Stimulated activated CD8-positive, alpha-beta memory T cell treated with anti-CD3 and anti-CD28 coated beads, Interleukin-12 subunit alpha, Interleukin-12 subunit beta, amount 100 ng/mL, for 4 hours (primary cell): ENCODE results near the gene AKT2.
A peak's percentile ranks its signal among the peaks of the same experiment; 100 is the strongest.

Source experiments
- DNase-seq: peaks from one replicate; pipeline ENCODE4 v3.0.0-alpha.2; 2020; ENCODE audit warnings: low read depth

AKT2 gene

GRCh38 chr19:40235238-40236025 lies 49.7 kb downstream of the AKT2 start:
- no peak for DNase-seq

GRCh38 chr19:40234429-40235237 lies 50.5 kb downstream of the AKT2 start:
- no peak for DNase-seq

DNA sequence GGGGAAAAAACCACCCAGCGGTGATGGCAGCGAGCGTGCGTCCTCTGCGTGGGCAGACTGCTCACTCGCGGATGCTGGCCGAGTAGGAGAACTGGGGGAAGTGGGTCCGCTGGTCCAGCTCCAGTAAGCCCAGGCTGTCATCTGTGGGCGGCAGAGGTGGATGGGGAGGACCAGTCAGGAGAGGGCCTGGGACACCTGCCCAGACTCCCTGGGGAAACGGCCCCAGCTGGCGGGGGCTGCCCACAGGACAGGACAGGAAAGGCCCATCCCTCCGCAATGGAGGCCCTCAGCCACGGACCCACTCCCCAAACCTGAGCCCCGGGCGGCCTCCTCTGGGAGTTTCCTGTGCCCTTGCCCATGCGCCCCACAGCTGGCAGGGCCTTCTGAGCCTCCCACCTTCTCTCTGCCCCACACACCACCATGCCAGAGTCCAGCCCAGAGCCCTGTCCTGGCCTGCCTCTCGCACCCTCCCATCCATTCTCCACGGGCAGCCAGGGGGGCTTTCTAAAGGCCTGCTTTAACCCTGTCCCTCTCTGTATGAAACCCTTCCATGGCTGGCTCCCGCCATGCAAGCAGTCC lies 51.2 kb downstream of the AKT2 start:
- DNase-seq: no peak

- no peak for DNase-seq
Measured at GRCh38 chr19:40232949-40233810, 52.0 kb downstream of the AKT2 start.

DNA sequence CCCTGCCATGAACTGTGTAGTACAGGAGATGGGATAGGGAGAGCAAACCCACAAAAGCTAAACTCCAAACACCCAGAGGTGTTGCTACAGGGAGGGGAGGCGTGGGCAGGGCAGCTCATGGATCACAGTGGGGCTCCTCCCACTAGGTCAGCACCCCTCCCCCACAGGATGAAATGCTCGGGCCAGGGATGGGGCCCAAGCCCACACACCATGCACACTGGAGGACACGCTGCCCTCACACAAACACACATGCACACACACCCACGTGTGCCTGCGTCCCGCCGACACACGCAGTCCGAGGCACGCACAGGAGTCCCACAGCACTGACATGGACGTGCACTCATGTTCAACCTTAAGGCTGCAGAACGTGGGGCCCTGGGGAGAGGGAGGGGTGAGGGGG lies 52.7 kb downstream of the AKT2 start:
- no peak for DNase-seq

GRCh38 chr19:40231544-40232424 lies 53.4 kb downstream of the AKT2 start:
- no peak for DNase-seq

DNA sequence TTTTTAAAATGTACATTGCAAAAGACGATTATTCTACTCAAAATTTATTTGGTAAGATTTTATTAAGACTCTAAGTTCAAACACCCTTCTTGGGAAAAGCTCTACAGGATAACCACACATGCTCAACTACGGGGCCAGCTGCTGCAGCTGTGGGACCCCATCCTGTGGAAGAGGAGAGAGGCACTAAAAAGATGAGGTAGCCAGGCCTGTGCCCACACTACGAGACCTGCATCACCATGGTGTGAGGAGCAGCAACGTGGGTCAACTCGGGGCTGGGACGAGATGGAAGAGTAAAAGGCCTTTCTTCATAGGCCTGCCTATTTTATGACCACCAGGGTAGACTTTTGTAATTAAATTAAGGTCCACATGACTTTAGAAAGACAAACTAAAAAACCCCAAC lies 54.1 kb downstream of the AKT2 start:
- no peak for DNase-seq

DNA sequence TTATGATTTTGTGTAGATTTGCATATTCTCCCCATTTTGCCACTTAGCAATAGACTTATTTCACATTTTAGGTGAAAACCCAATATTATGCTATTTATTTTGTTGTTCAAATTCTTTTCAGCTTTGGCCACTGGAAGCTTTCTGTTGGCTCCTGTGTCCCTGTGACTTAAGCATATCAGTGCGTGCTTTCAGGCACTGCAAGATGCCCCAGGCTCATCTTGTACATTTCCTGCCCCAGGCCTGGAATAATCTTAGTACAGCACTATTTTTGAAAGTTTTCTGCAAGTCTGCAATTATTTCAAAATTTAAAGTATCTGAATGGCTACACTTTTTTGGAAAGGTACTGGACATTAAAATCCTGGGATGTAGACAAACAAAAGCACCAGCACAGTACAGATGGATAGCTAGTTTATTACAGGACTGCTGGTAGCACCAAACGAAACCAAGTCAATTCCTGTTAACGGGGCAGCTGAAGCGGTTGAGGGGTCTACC lies 55.2 kb downstream of the AKT2 start:
- DNase-seq: no peak

GRCh38 chr19:40229484-40229883 lies 55.7 kb downstream of the AKT2 start:
- no peak for DNase-seq

GRCh38 chr19:40228863-40229262 lies 56.3 kb downstream of the AKT2 start:
- no peak for DNase-seq

DNA sequence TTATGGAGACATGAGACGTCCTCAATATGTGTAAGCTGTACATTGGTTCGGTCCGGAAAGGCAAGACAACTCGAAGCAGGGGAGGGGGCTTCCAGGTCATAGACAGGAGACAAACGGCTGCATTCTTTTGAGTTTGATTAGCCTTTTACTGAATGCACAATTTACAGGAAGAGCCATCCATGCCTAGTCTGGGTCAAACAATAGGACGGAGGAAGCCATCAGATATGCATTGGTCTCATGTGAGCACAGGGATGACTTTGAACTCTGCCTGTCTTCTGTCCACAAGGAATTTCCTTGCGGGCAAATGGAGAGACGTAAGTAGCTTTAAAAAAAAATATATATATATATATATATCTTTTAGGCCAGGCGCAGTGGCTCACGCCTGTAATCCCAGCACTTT lies 56.8 kb downstream of the AKT2 start:
- DNase-seq: no peak

DNA sequence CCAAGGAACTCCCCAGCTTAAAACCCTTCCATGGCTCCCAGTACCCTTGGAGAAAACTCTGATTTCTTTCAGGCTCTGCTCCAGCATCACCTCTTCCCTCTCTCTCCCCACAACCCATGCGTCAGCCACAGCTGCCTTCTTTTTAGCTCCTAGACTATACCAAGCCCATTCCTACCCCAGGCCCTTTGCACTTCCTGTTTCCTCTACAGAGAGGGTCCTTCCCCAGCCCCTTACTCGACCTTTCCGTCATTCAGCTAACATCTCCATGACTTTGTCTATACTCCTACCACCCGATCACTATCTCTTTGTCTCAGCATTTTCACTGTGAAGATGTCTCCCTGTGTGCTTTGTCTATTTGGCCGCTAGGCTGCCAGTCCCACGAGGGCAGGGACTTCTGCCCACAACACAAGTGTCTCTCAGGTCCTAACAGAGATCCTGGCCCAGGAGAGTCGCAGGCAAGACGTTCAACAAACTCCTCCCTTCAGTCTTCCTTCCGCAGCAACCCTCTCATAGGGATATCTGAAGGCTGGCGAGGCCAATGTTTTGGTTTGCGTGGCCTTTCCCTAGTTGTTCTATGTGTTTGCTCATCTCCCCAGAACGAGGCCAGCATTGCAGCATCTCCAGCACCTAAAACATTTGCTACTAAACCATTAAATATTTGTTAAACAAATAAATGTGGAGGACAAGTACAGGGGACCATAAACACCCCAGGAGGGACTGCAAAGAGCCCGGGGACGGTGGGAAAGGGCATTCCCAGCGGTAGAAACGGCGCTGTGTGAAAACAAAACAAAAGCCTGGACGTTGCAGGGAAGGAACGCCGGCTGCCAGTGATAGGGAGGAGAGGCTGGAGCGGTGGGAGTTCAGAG lies 59.5 kb downstream of the AKT2 start:
- no peak for DNase-seq

DNA sequence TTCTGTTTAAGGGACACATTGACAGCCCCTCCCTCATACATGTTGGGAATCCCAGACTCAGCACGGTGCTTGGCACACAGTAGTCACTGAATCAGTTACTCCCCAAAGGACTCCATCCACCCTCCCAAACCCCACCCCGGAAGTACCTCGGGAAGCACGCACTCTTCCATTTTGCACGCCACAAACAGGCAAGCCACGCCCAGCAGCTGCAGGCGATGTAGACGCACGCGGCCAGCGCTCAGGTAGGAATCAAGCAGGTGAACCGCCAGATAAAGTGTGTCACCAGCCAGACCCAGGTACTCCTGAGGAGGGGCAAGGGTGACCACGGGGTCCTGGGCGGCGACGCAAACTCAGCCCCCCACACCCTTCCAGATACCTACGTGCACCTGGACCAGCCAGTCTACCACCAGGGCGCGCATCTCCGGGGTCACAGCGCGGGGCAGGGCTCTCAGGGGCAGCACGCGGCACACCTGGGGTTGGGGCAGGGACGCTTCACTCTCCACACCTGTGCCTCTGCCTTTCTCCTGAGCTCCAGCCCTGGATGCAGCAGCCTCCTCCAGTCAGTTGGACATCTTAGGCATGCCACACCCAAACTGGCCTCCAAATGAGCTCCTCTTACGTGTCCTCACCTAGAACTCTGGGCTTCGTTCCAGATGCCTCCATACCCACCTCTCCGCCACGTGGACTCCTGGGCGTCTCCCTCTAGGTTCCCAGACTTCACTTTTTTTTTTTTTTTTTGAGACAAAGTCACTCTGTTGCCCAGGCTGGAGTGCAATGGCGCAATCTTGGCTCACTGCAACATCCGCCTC lies 60.6 kb downstream of the AKT2 start:
- no peak for DNase-seq

- DNase-seq: no peak
Measured at GRCh38 chr19:40223135-40223822, 61.9 kb downstream of the AKT2 start.

DNA sequence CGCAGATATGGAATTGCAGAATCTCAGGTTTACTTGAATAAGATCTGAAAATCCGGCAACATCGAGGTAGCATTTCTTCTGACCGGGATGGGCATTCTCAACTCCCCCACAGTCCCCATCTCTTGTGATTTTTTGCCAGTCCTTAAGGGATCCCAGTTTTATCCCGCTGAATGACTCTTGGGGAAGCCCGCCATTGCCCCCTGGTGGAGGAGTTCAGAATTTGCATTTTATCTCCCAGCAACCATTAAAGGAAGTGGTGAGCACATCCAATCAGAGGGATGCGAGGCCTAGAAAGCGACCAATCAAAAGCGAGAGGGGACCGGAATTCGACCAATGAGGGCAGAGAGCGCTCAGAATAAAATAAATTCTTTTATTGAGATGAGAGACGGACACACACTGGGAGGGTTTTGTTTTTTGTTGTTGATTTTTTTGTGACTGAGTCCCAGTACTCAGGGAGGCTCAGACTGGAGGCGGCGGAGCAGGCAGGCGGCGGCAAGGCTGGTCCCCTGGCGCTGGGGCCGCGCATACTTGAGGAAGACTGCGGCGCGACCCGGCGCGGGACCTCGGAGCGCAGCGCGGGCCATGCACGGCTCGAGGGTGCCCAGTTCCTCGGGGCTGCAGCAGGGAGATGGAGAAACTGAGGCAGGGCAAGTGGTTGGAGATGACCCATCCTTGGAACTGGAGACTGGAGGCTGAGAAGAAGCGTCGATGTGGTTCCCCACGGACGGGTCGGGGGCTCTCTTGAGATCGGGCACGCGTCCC lies 63.1 kb downstream of the AKT2 start:
- peak; percentile 39 for DNase-seq

- DNase-seq: no peak
Measured at GRCh38 chr19:40220674-40221073, 64.5 kb downstream of the AKT2 start.

GRCh38 chr19:40219721-40220276 lies 65.3 kb downstream of the AKT2 start:
- no peak for DNase-seq
